Osteocyte (in vitro differentiated cells): ENCODE results near the gene CDK13. TPM values are rescaled to one million over a fixed set of nuclear protein-coding genes. Genes with fewer than 3 reads are reported as not detected.

Experiments
- DNase-seq: peaks from one replicate; pipeline ENCODE4 v3.0.0; 2021; ENCODE audit warnings: mixed read lengths; ENCODE audit not compliant: unreplicated experiment; ENCODE audit errors: extremely low spot score
- H3K27ac Mint-ChIP-seq: one replicate; pipeline ENCODE4 v1.8.0; 2021; ENCODE audit warnings: mild to moderate bottlenecking, mixed read lengths; ENCODE audit not compliant: unreplicated experiment
- H3K27me3 Mint-ChIP-seq: one replicate; pipeline ENCODE4 v1.8.0; 2021; ENCODE audit warnings: mixed read lengths; ENCODE audit not compliant: unreplicated experiment
- H3K36me3 Mint-ChIP-seq: one replicate; pipeline ENCODE4 v1.8.0; 2021; ENCODE audit warnings: mixed read lengths; ENCODE audit not compliant: unreplicated experiment
- H3K4me1 Mint-ChIP-seq: one replicate; pipeline ENCODE4 v1.8.0; 2021; ENCODE audit warnings: mixed read lengths; ENCODE audit not compliant: unreplicated experiment
- H3K4me3 Mint-ChIP-seq: one replicate; pipeline ENCODE4 v1.8.0; 2021; ENCODE audit warnings: mild to moderate bottlenecking, moderate library complexity, mixed read lengths; ENCODE audit not compliant: unreplicated experiment
- H3K9me3 Mint-ChIP-seq: one replicate; pipeline ENCODE4 v1.8.0; 2021; ENCODE audit warnings: mixed read lengths; ENCODE audit not compliant: unreplicated experiment
- CTCF ChIP-seq: fragments of 200-600 bp; sonication (generic); IDR thresholded peaks from 2 replicates; pipeline ENCODE4 v1.5.0; 2021; ENCODE audit warnings: antibody characterized with exemption, mild to moderate bottlenecking, moderate library complexity
- total RNA-seq: library from RNA; stranded (reverse); gene quantifications from 2 replicates; pipeline ENCODE4 v1.2.1, GENCODE V29; 2021

The CDK13 gene
- total RNA-seq, 1 donor from 2014 or later = 60.6 TPM

- no peaks in the 10 kb centered on the region for H3K9me3 Mint-ChIP-seq
- TF ChIP-seq CTCF = no peak
- H3K27ac Mint-ChIP-seq = no peak overlapping the region
- DNase-seq = no peak
- no peaks in the 10 kb centered on the region for H3K36me3 Mint-ChIP-seq
- no peaks in the 10 kb centered on the region for H3K4me1 Mint-ChIP-seq
- no peak overlapping the region for H3K4me3 Mint-ChIP-seq
- H3K27me3 Mint-ChIP-seq = peaks cover 29% of the 10 kb centered on the region
Observed at GRCh38 chr7:39934132-39934531, 15.9 kb upstream of the CDK13 start.

- Mint-ChIP-seq H3K4me3 (no peak overlapping the region), H3K27ac (no peak overlapping the region), H3K36me3 (no peaks in the 10 kb centered on the region), H3K9me3 (no peaks in the 10 kb centered on the region), H3K27me3 (peaks cover 24% of the 10 kb centered on the region), H3K4me1 (no peaks in the 10 kb centered on the region)
- no peak for TF ChIP-seq CTCF
- DNase-seq = no peak
Observed at GRCh38 chr7:39936761-39937160, 13.3 kb upstream of the CDK13 start.

GRCh38 chr7:39937366-39938153 is 12.5 kb upstream of the CDK13 start:
- no peak for DNase-seq
- peaks cover 2% of the 10 kb centered on the region for H3K36me3 Mint-ChIP-seq
- H3K9me3 Mint-ChIP-seq = no peaks in the 10 kb centered on the region
- H3K4me3 Mint-ChIP-seq = no peak overlapping the region
- H3K27ac Mint-ChIP-seq = no peak overlapping the region
- no peaks in the 10 kb centered on the region for H3K4me1 Mint-ChIP-seq
- peaks cover 27% of the 10 kb centered on the region for H3K27me3 Mint-ChIP-seq
- TF ChIP-seq CTCF = no peak

- peaks cover 3% of the 10 kb centered on the region for H3K27me3 Mint-ChIP-seq
- no peak for DNase-seq
- H3K4me1 Mint-ChIP-seq = no peaks in the 10 kb centered on the region
- peaks cover 2% of the 10 kb centered on the region for H3K36me3 Mint-ChIP-seq
- no peak overlapping the region for H3K4me3 Mint-ChIP-seq
- no peak for TF ChIP-seq CTCF
- H3K27ac Mint-ChIP-seq = no peak overlapping the region
- no peaks in the 10 kb centered on the region for H3K9me3 Mint-ChIP-seq
Observed at GRCh38 chr7:39942883-39943282, 7.2 kb upstream of the CDK13 start.

- no peaks in the 10 kb centered on the region for H3K9me3 Mint-ChIP-seq
- no peak for TF ChIP-seq CTCF
- no peak for DNase-seq
- peaks cover 2% of the 10 kb centered on the region for H3K36me3 Mint-ChIP-seq
- H3K27ac Mint-ChIP-seq = no peak overlapping the region
- no peak overlapping the region for H3K4me3 Mint-ChIP-seq
- peaks cover 3% of the 10 kb centered on the region for H3K27me3 Mint-ChIP-seq
- peaks cover 13% of the 10 kb centered on the region for H3K4me1 Mint-ChIP-seq
Observed at GRCh38 chr7:39946693-39947092, 3.4 kb upstream of the CDK13 start.
